DMS114 treated with DMSO at 0.1 percent for 48 hours (cell line): Measurements from ENCODE around the gene KRT37.

ENCODE experiments used
- DNase-seq: peaks from one replicate; lab custom pipeline; 2025; ENCODE audit not compliant: unreplicated experiment; lab: John Stamatoyannopoulos, UW

The KRT37 gene

GRCh38 chr17:41424111-41424635 is at the start of gene KRT37:
Gene KRT37 (minus strand): TSS chr17:41424585. CDS start chr17:41424523, 62 bp downstream.
- no peak for DNase-seq

GRCh38 chr17:41468346-41468745 is 44.0 kb upstream of the KRT37 start:
- DNase-seq, result no peak

GRCh38 chr17:41467561-41467960 is 43.2 kb upstream of the KRT37 start:
- no peak for DNase-seq

- DNase-seq, result no peak
These were observed 42.6 kb upstream of the KRT37 start, which contains the start of gene KRT32 for GRCh38 chr17:41466988-41467387. Gene KRT32 (minus strand): TSS chr17:41467386. CDS start chr17:41467325, 61 bp downstream.

GRCh38 chr17:41464682-41465081 is 40.3 kb upstream of the KRT37 start:
- no peak for DNase-seq

- DNase-seq, result no peak
These were observed 39.8 kb upstream of the KRT37 start for GRCh38 chr17:41464173-41464572.

- DNase-seq, result no peak
These were observed 39.4 kb upstream of the KRT37 start for GRCh38 chr17:41463746-41464145.

- DNase-seq, result no peak
These were observed 38.3 kb upstream of the KRT37 start for GRCh38 chr17:41462705-41463104.

- DNase-seq, result no peak
These were observed 33.3 kb upstream of the KRT37 start for GRCh38 chr17:41457676-41458075.

GRCh38 chr17:41456204-41456603 is 31.8 kb upstream of the KRT37 start:
- no peak for DNase-seq

GRCh38 chr17:41455236-41455635 is 30.9 kb upstream of the KRT37 start:
- no peak for DNase-seq

- no peak for DNase-seq
These were observed 28.7 kb upstream of the KRT37 start for GRCh38 chr17:41453066-41453465.

GRCh38 chr17:41452281-41452680 is 27.9 kb upstream of the KRT37 start:
- no peak for DNase-seq

- DNase-seq, result no peak
These were observed 26.9 kb upstream of the KRT37 start for GRCh38 chr17:41451154-41451728.

- DNase-seq, result no peak
These were observed 24.6 kb upstream of the KRT37 start for GRCh38 chr17:41449008-41449407.

- DNase-seq, result no peak
These were observed 24.1 kb upstream of the KRT37 start for GRCh38 chr17:41448506-41448905.

- DNase-seq, result no peak
These were observed 22.4 kb upstream of the KRT37 start for GRCh38 chr17:41446806-41447205.

- no peak for DNase-seq
These were observed 20.3 kb upstream of the KRT37 start for GRCh38 chr17:41444640-41445039.

- DNase-seq, result no peak
These were observed 19.8 kb upstream of the KRT37 start for GRCh38 chr17:41444186-41444585.

- DNase-seq, result no peak
These were observed 18.4 kb upstream of the KRT37 start for GRCh38 chr17:41442739-41443138.

GRCh38 chr17:41440531-41441033 is 16.2 kb upstream of the KRT37 start, which contains the start of gene KRT38:
Gene KRT38 (minus strand): TSS chr17:41440983. CDS start chr17:41440921, 62 bp downstream.
- no peak for DNase-seq

GRCh38 chr17:41439375-41439774 is 15.0 kb upstream of the KRT37 start:
- DNase-seq, result no peak

GRCh38 chr17:41437769-41438168 is 13.4 kb upstream of the KRT37 start:
- no peak for DNase-seq
